K562 (cell line): ENCODE measurements around the gene SIDT1. TPM values are rescaled to one million over a fixed set of nuclear protein-coding genes. Genes with fewer than 3 reads are reported as not detected.

Experiments used
- ATAC-seq: fragments of 200-7000 bp; cut with Tn5 transposase; 3 replicates; pipeline ENCODE4 v1.9.1; 2020; ENCODE audit warnings: moderate library complexity
- BruUV-seq: library from RNA; stranded (reverse); fragments of 400-500 nt; replicated peaks from 2 replicates; lab custom pipeline; 2021; lab: Mats Ljungman, UMichigan
- CTCF ChIA-PET: fragments of 300-600 bp; formaldehyde crosslinking; extraction: SDS; loops from one replicate; lab custom pipeline; 2021; ENCODE audit warnings: low intra/inter-chr PET ratio; lab: Yijun Ruan, JAX
- POLR2A ChIA-PET: fragments of 300-600, 350-650 bp; sonication (Branson Sonifier 250); formaldehyde crosslinking; extraction: SDS; loops from one replicate; lab custom pipeline; 2021; ENCODE audit warnings: antibody characterized with exemption, inconsistent platforms; lab: Yijun Ruan, JAX
- DNase-seq, 4 experiments: peaks; one replicate each; pipeline versions ENCODE4 v3.0.0 to v3.0.0-alpha.2; 2011 to 2018; ENCODE audit warnings: low spot score in 3 of 4, mixed read lengths in 3 of 4; ENCODE audit errors: extremely low read depth in 1 of 4
- FAIRE-seq: peaks from 2 replicates; lab custom pipeline; 2011; peaks lifted over from hg19 to GRCh38; lab: Jason Lieb, UNC
- H2AFZ ChIP-seq: 2 replicates; pipeline ENCODE4 v1.6.0; 2011; ENCODE audit warnings: low read depth, low read length, control low read depth, inconsistent platforms
- H3K27ac ChIP-seq: fragments of 200-600 bp; 3 replicates; pipeline ENCODE4 v1.8.0; 2011; ENCODE audit warnings: low read depth, mild to moderate bottlenecking, control low read depth, inconsistent platforms, low read length, moderate library complexity, mixed read lengths; ENCODE audit errors: extremely low read depth
- H3K27me3 ChIP-seq, 2 experiments: fragments of 300-600 bp in 1 of 2; 2 replicates in 1 of 2; 3 replicates in 1 of 2; pipeline versions ENCODE4 v1.6.0 to v1.8.0; 2011; ENCODE audit warnings: inconsistent platforms in 2 of 2, low read length in 2 of 2, mild to moderate bottlenecking in 1 of 2, mixed read lengths in 1 of 2, moderate library complexity in 1 of 2; ENCODE audit not compliant: control insufficient read depth in 2 of 2, insufficient read depth in 2 of 2
- H3K36me3 ChIP-seq: fragments of 300-600 bp; 3 replicates; pipeline ENCODE4 v1.8.0; 2011; ENCODE audit warnings: mild to moderate bottlenecking, low read length, inconsistent platforms; ENCODE audit not compliant: control insufficient read depth, insufficient read depth
- H3K4me1 ChIP-seq, 2 experiments: fragments of 200-600 bp in 1 of 2; replicated peaks in 1 of 2; 2 replicates in 1 of 2; 3 replicates in 1 of 2; pipeline versions ENCODE4 v1.5.1 to v1.8.0; 2011; ENCODE audit warnings: inconsistent platforms in 2 of 2, low read length in 2 of 2, mild to moderate bottlenecking in 1 of 2, mixed read lengths in 1 of 2, moderate library complexity in 1 of 2; ENCODE audit not compliant: control insufficient read depth in 2 of 2, insufficient read depth in 2 of 2
- H3K4me2 ChIP-seq: 2 replicates; pipeline ENCODE4 v1.6.1; 2011; ENCODE audit warnings: low read length, control low read depth, inconsistent platforms, mixed read lengths; ENCODE audit not compliant: insufficient read depth
- H3K4me3 ChIP-seq: fragments of 200-600 bp; sonication (generic), shearing (Covaris generic); 2 replicates; pipeline ENCODE4 v1.5.1; 2016; ENCODE audit warnings: control low read depth, inconsistent platforms
- H3K79me2 ChIP-seq: fragments of 200-600 bp; 3 replicates; pipeline ENCODE4 v1.8.0; 2011; ENCODE audit warnings: low read length, inconsistent platforms; ENCODE audit not compliant: control insufficient read depth, insufficient read depth
- H3K9ac ChIP-seq, 2 experiments: 2 replicates each; pipeline versions ENCODE4 v1.6.0 to v1.6.1; 2011; ENCODE audit warnings: low read depth in 2 of 2, low read length in 2 of 2, control low read depth in 1 of 2, inconsistent platforms in 1 of 2, mild to moderate bottlenecking in 1 of 2, mixed read lengths in 1 of 2; ENCODE audit not compliant: insufficient read depth in 1 of 2
- H3K9me1 ChIP-seq: one replicate; pipeline ENCODE4 v1.6.0; 2011; ENCODE audit warnings: inconsistent platforms, mild to moderate bottlenecking, low read length, moderate library complexity; ENCODE audit not compliant: control insufficient read depth, insufficient read depth
- H3K9me3 ChIP-seq: replicated peaks from 2 replicates; pipeline ENCODE4 v1.5.1; 2011; ENCODE audit warnings: low read depth, low read length, inconsistent platforms; ENCODE audit not compliant: control insufficient read depth, insufficient read depth
- H4K20me1 ChIP-seq: replicated peaks from 2 replicates; pipeline ENCODE4 v1.6.1; 2011; ENCODE audit warnings: low read length, inconsistent platforms, mixed read lengths; ENCODE audit not compliant: control insufficient read depth, insufficient read depth
- ZNF232 ChIP-seq: sonication (generic); formaldehyde crosslinking; IDR thresholded peaks from 2 replicates; pipeline ENCODE4 v1.8.0; 2022; ENCODE audit warnings: mild to moderate bottlenecking, missing genetic modification reagents
- WGBS: fragments of 100-300 bp; shearing (Covaris generic); methylation state at CpG from one replicate; pipeline ENCODE4 v1.1.6; 2016; ENCODE audit warnings: low coverage, mixed read lengths; ENCODE audit not compliant: insufficient coverage; ENCODE audit errors: missing lambda C conversion rate; 5-methylcytosine and 5-hydroxymethylcytosine counted together
- in situ Hi-C: fragments of 300-500 bp; cut with MboI; formaldehyde crosslinking; loops from 4 replicates; pipeline ENCODE4 v1.15.0; 2018; ENCODE audit warnings: inconsistent platforms, mixed read lengths
- intact Hi-C: fragments of 100-400 bp; cut with micrococcal nuclease; formaldehyde crosslinking; loops from 2 replicates; pipeline ENCODE4 v1.14.2; 2022
- polyA plus RNA-seq, 8 experiments: library from polyadenylated mRNA; depleted of rRNA in 4 of 8; stranded (reverse) in 5 of 8; unstranded in 3 of 8; fragments of >200 nt; fragmentation: Nextera tagmentation in 2 of 8; fragmentation: Illumina TruSeq in 1 of 8; extraction: Ambion mirVana in 2 of 8; extraction: Trizol in 1 of 8; gene quantifications; 2 replicates each; pipeline versions ENCODE4 v1.2.1 to v1.2.3, GENCODE V29; 2011 to 2014; ENCODE audit warnings: inconsistent platforms in 1 of 8, missing spikeins in 1 of 8
- total RNA-seq, 7 experiments: library from RNA; depleted of rRNA in 6 of 7; stranded (reverse); fragments of >200 nt in 6 of 7; fragmentation: Illumina TruSeq in 2 of 7; extraction: Trizol in 2 of 7; gene quantifications; 2 replicates each; pipeline versions ENCODE4 v1.2.1 to v1.2.3, GENCODE V29; 2011 to 2021; ENCODE audit warnings: low replicate concordance in 1 of 7
- TF ChIP-seq, protein P1 (sequence below): fragments of 450-650 bp; IDR thresholded peaks from 2 replicates; pipeline ENCODE4 v1.6.1; 2018; ENCODE audit not compliant: partially characterized antibody

SIDT1 gene
- total and polyA plus RNA-seq, 9 of the 15 experiments (the other 6 are each of a cell fraction or from before 2014, with no cell fraction given), result not detected

- Histone ChIP-seq H3K36me3 (no peaks in the 10 kb centered on the region), H3K4me3 (no peak overlapping the region), H3K9ac (no peak overlapping the region), H4K20me1 (no peaks in the 10 kb centered on the region), H3K4me2 (no peak overlapping the region), H3K4me1 (no peaks in the 10 kb centered on the region), H3K9me1 (no peaks in the 10 kb centered on the region), H3K79me2 (no peaks in the 10 kb centered on the region), H3K9me3 (no peaks in the 10 kb centered on the region), H3K27ac (no peak overlapping the region), H3K27me3 (no peaks in the 10 kb centered on the region; a peak in 1 of 5 replicates), H2AFZ (no peak overlapping the region)
- 0% methylated on average over 1 of the region's 1 CpG for WGBS
- ChIA-PET CTCF (no interaction called here), POLR2A (no interaction called here)
- in situ Hi-C loops (no loop called here), intact Hi-C loops (no loop called here)
- FAIRE-seq, result no peak
- no peak for ATAC-seq
- TF ChIP-seq, protein P1, sequence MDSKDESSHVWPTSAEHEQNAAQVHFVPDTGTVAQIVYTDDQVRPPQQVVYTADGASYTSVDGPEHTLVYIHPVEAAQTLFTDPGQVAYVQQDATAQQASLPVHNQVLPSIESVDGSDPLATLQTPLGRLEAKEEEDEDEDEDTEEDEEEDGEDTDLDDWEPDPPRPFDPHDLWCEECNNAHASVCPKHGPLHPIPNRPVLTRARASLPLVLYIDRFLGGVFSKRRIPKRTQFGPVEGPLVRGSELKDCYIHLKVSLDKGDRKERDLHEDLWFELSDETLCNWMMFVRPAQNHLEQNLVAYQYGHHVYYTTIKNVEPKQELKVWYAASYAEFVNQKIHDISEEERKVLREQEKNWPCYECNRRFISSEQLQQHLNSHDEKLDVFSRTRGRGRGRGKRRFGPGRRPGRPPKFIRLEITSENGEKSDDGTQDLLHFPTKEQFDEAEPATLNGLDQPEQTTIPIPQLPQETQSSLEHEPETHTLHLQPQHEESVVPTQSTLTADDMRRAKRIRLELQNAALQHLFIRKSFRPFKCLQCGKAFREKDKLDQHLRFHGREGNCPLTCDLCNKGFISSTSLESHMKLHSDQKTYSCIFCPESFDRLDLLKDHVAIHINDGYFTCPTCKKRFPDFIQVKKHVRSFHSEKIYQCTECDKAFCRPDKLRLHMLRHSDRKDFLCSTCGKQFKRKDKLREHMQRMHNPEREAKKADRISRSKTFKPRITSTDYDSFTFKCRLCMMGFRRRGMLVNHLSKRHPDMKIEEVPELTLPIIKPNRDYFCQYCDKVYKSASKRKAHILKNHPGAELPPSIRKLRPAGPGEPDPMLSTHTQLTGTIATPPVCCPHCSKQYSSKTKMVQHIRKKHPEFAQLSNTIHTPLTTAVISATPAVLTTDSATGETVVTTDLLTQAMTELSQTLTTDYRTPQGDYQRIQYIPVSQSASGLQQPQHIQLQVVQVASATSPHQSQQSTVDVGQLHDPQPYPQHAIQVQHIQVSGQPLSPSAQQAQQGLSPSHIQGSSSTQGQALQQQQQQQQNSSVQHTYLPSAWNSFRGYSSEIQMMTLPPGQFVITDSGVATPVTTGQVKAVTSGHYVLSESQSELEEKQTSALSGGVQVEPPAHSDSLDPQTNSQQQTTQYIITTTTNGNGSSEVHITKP, result peak; percentile 12
- no peak for TF ChIP-seq ZNF232
- BruUV-seq, result no TSS peak
- DNase-seq, result no peak
Measured at GRCh38 chr3:113590983-113591382, 58.6 kb downstream of the SIDT1 start.
